Measurements from ENCODE around the gene CDH13.

GRCh38 chr16:82767198-82767597, 140.4 kb downstream of the CDH13 start:
- TF ChIP-seq CTCF (IDR thresholded peaks at IDR 0.05) (no peak), POLR2A (IDR thresholded peaks at IDR 0.05; ENCODE audit: low read depth) (no peak), POLR2AphosphoS5 (IDR thresholded peaks at IDR 0.05) (no peak), EP300 (IDR thresholded peaks at IDR 0.05) (no peak)

Data from esophagus muscularis mucosa (tissue), 4 donors.